Large intestine (tissue), 3 donors: ENCODE results near the gene ADARB1. TPM values are rescaled to one million over a fixed set of nuclear protein-coding genes. Genes with fewer than 3 reads are reported as not detected.

ENCODE experiments used
- DNase-seq, 2 donors: peaks; one replicate each; pipeline versions ENCODE4 v3.0.0 to v3.0.0-alpha.2; 2013
- H3K27ac ChIP-seq: one replicate; pipeline ENCODE4 v1.5.1; 2013; ENCODE audit warnings: low read length
- H3K27me3 ChIP-seq: 2 replicates; pipeline ENCODE4 v1.6.1; 2013; ENCODE audit warnings: low read length; ENCODE audit not compliant: control insufficient read depth, insufficient read depth
- H3K36me3 ChIP-seq: 2 replicates; pipeline ENCODE4 v1.6.1; 2013; ENCODE audit warnings: low read length; ENCODE audit not compliant: control insufficient read depth, insufficient read depth
- H3K4me1 ChIP-seq: one replicate; pipeline ENCODE4 v1.6.1; 2013; ENCODE audit warnings: low read length; ENCODE audit not compliant: control insufficient read depth, insufficient read depth
- H3K4me3 ChIP-seq: one replicate; pipeline ENCODE4 v1.5.1; 2013; ENCODE audit warnings: low read length
- H3K9me3 ChIP-seq: one replicate; pipeline ENCODE4 v1.6.1; 2013; ENCODE audit warnings: mild to moderate bottlenecking, low read depth, low read length, moderate library complexity; ENCODE audit not compliant: control insufficient read depth
- WGBS: methylation state at CpG from one replicate; pipeline ENCODE4 v1.1.5; 2013; ENCODE audit warnings: low lambda C conversion rate; ENCODE audit not compliant: insufficient coverage; 5-methylcytosine and 5-hydroxymethylcytosine counted together
- polyA plus RNA-seq: library from polyadenylated mRNA; unstranded; fragments of 120-200 nt; gene quantifications from one replicate; pipeline ENCODE4 v1.2.1, GENCODE V29; 2013

Gene ADARB1
- polyA plus RNA-seq, 1 donor, result 12.1 TPM

- DNase-seq, result no peak
- Histone ChIP-seq H3K4me1 (no peaks in the 10 kb centered on the region), H3K27me3 (no peaks in the 10 kb centered on the region), H3K4me3 (no peak overlapping the region), H3K27ac (no peak overlapping the region), H3K9me3 (no peaks in the 10 kb centered on the region), H3K36me3 (no peaks in the 10 kb centered on the region)
- no CpG with 5 or more reads among the region's 12 CpGs for WGBS
Measured at GRCh38 chr21:45097827-45098387, 23.5 kb downstream of the ADARB1 start.

GRCh38 chr21:45098867-45099266 lies 24.5 kb downstream of the ADARB1 start:
- Histone ChIP-seq H3K36me3 (no peaks in the 10 kb centered on the region), H3K4me3 (no peak overlapping the region), H3K9me3 (no peaks in the 10 kb centered on the region), H3K27ac (no peak overlapping the region), H3K4me1 (no peaks in the 10 kb centered on the region), H3K27me3 (no peaks in the 10 kb centered on the region)
- no peak for DNase-seq
- WGBS, result no CpG with 5 or more reads among the region's 4 CpGs

GRCh38 chr21:45099571-45099970 lies 25.2 kb downstream of the ADARB1 start:
- Histone ChIP-seq H3K9me3 (no peaks in the 10 kb centered on the region), H3K27ac (no peak overlapping the region), H3K4me1 (no peaks in the 10 kb centered on the region), H3K27me3 (no peaks in the 10 kb centered on the region), H3K36me3 (no peaks in the 10 kb centered on the region), H3K4me3 (no peak overlapping the region)
- WGBS, result no CpG with 5 or more reads among the region's 3 CpGs
- DNase-seq, result no peak

GRCh38 chr21:45100866-45101265 lies 26.5 kb downstream of the ADARB1 start:
- no peak for DNase-seq
- H3K4me1 ChIP-seq, result no peaks in the 10 kb centered on the region
- H3K4me3 ChIP-seq, result no peak overlapping the region
- H3K36me3 ChIP-seq, result no peaks in the 10 kb centered on the region
- H3K9me3 ChIP-seq, result no peaks in the 10 kb centered on the region
- no peaks in the 10 kb centered on the region for H3K27me3 ChIP-seq
- H3K27ac ChIP-seq, result no peak overlapping the region
- no CpG with 5 or more reads among the region's 40 CpGs for WGBS

GRCh38 chr21:45102391-45102932 lies 28.1 kb downstream of the ADARB1 start:
- Histone ChIP-seq H3K4me1 (no peaks in the 10 kb centered on the region), H3K4me3 (no peak overlapping the region), H3K27me3 (no peaks in the 10 kb centered on the region), H3K9me3 (no peaks in the 10 kb centered on the region), H3K36me3 (no peaks in the 10 kb centered on the region), H3K27ac (no peak overlapping the region)
- no peak for DNase-seq
- WGBS, result no CpG with 5 or more reads among the region's 2 CpGs

GRCh38 chr21:45103971-45104520 lies 29.7 kb downstream of the ADARB1 start:
- Histone ChIP-seq H3K27me3 (no peaks in the 10 kb centered on the region), H3K4me3 (no peak overlapping the region), H3K9me3 (no peaks in the 10 kb centered on the region), H3K4me1 (no peaks in the 10 kb centered on the region), H3K27ac (no peak overlapping the region), H3K36me3 (no peaks in the 10 kb centered on the region)
- DNase-seq, result no peak
- 83% methylated on average over 1 of the region's 9 CpGs for WGBS

- Histone ChIP-seq H3K9me3 (no peaks in the 10 kb centered on the region), H3K4me3 (no peak overlapping the region), H3K27ac (no peak overlapping the region), H3K36me3 (no peaks in the 10 kb centered on the region), H3K4me1 (no peaks in the 10 kb centered on the region), H3K27me3 (no peaks in the 10 kb centered on the region)
- DNase-seq, result peak in 1 of 2 donors; percentile 11
- no CpG with 5 or more reads among the region's 3 CpGs for WGBS
Measured at GRCh38 chr21:45104560-45104959, 30.2 kb downstream of the ADARB1 start.

- Histone ChIP-seq H3K9me3 (no peaks in the 10 kb centered on the region), H3K36me3 (no peaks in the 10 kb centered on the region), H3K4me1 (no peaks in the 10 kb centered on the region), H3K27me3 (no peaks in the 10 kb centered on the region), H3K27ac (no peak overlapping the region), H3K4me3 (no peak overlapping the region)
- DNase-seq, result no peak
- 86% methylated on average over 1 of the region's 7 CpGs for WGBS
Measured at GRCh38 chr21:45105906-45106485, 31.6 kb downstream of the ADARB1 start.

- 100% methylated on average over 3 of the region's 6 CpGs for WGBS
- Histone ChIP-seq H3K27me3 (no peaks in the 10 kb centered on the region), H3K4me3 (no peak overlapping the region), H3K36me3 (no peaks in the 10 kb centered on the region), H3K27ac (no peak overlapping the region), H3K9me3 (no peaks in the 10 kb centered on the region), H3K4me1 (no peaks in the 10 kb centered on the region)
- DNase-seq, result no peak
Measured at GRCh38 chr21:45108034-45108790, 33.8 kb downstream of the ADARB1 start.
